K562 (cell line): Measurements from ENCODE around the gene WASF1. TPM values are rescaled to one million over a fixed set of nuclear protein-coding genes. Genes with fewer than 3 reads are reported as not detected.

Experiments used
- ATAC-seq: fragments of 200-7000 bp; cut with Tn5 transposase; 3 replicates; pipeline ENCODE4 v1.9.1; 2020; ENCODE audit warnings: moderate library complexity
- BruUV-seq: library from RNA; stranded (reverse); fragments of 400-500 nt; replicated peaks from 2 replicates; lab custom pipeline; 2021; lab: Mats Ljungman, UMichigan
- CTCF ChIA-PET: fragments of 300-600 bp; formaldehyde crosslinking; extraction: SDS; loops from one replicate; lab custom pipeline; 2021; ENCODE audit warnings: low intra/inter-chr PET ratio; lab: Yijun Ruan, JAX
- POLR2A ChIA-PET: fragments of 300-600, 350-650 bp; sonication (Branson Sonifier 250); formaldehyde crosslinking; extraction: SDS; loops from one replicate; lab custom pipeline; 2021; ENCODE audit warnings: antibody characterized with exemption, inconsistent platforms; lab: Yijun Ruan, JAX
- DNase-seq, 4 experiments: peaks; one replicate each; pipeline versions ENCODE4 v3.0.0 to v3.0.0-alpha.2; 2011 to 2018; ENCODE audit warnings: low spot score in 3 of 4, mixed read lengths in 3 of 4; ENCODE audit errors: extremely low read depth in 1 of 4
- FAIRE-seq: peaks from 2 replicates; lab custom pipeline; 2011; peaks lifted over from hg19 to GRCh38; lab: Jason Lieb, UNC
- H2AFZ ChIP-seq: 2 replicates; pipeline ENCODE4 v1.6.0; 2011; ENCODE audit warnings: low read depth, low read length, control low read depth, inconsistent platforms
- H3K27ac ChIP-seq: fragments of 200-600 bp; 3 replicates; pipeline ENCODE4 v1.8.0; 2011; ENCODE audit warnings: low read depth, mild to moderate bottlenecking, control low read depth, inconsistent platforms, low read length, moderate library complexity, mixed read lengths; ENCODE audit errors: extremely low read depth
- H3K27me3 ChIP-seq, 2 experiments: fragments of 300-600 bp in 1 of 2; 2 replicates in 1 of 2; 3 replicates in 1 of 2; pipeline versions ENCODE4 v1.6.0 to v1.8.0; 2011; ENCODE audit warnings: inconsistent platforms in 2 of 2, low read length in 2 of 2, mild to moderate bottlenecking in 1 of 2, mixed read lengths in 1 of 2, moderate library complexity in 1 of 2; ENCODE audit not compliant: control insufficient read depth in 2 of 2, insufficient read depth in 2 of 2
- H3K36me3 ChIP-seq: fragments of 300-600 bp; 3 replicates; pipeline ENCODE4 v1.8.0; 2011; ENCODE audit warnings: mild to moderate bottlenecking, low read length, inconsistent platforms; ENCODE audit not compliant: control insufficient read depth, insufficient read depth
- H3K4me1 ChIP-seq, 2 experiments: fragments of 200-600 bp in 1 of 2; replicated peaks in 1 of 2; 2 replicates in 1 of 2; 3 replicates in 1 of 2; pipeline versions ENCODE4 v1.5.1 to v1.8.0; 2011; ENCODE audit warnings: inconsistent platforms in 2 of 2, low read length in 2 of 2, mild to moderate bottlenecking in 1 of 2, mixed read lengths in 1 of 2, moderate library complexity in 1 of 2; ENCODE audit not compliant: control insufficient read depth in 2 of 2, insufficient read depth in 2 of 2
- H3K4me2 ChIP-seq: 2 replicates; pipeline ENCODE4 v1.6.1; 2011; ENCODE audit warnings: low read length, control low read depth, inconsistent platforms, mixed read lengths; ENCODE audit not compliant: insufficient read depth
- H3K4me3 ChIP-seq: fragments of 200-600 bp; sonication (generic), shearing (Covaris generic); 2 replicates; pipeline ENCODE4 v1.5.1; 2016; ENCODE audit warnings: control low read depth, inconsistent platforms
- H3K79me2 ChIP-seq: fragments of 200-600 bp; 3 replicates; pipeline ENCODE4 v1.8.0; 2011; ENCODE audit warnings: low read length, inconsistent platforms; ENCODE audit not compliant: control insufficient read depth, insufficient read depth
- H3K9ac ChIP-seq, 2 experiments: 2 replicates each; pipeline versions ENCODE4 v1.6.0 to v1.6.1; 2011; ENCODE audit warnings: low read depth in 2 of 2, low read length in 2 of 2, control low read depth in 1 of 2, inconsistent platforms in 1 of 2, mild to moderate bottlenecking in 1 of 2, mixed read lengths in 1 of 2; ENCODE audit not compliant: insufficient read depth in 1 of 2
- H3K9me1 ChIP-seq: one replicate; pipeline ENCODE4 v1.6.0; 2011; ENCODE audit warnings: inconsistent platforms, mild to moderate bottlenecking, low read length, moderate library complexity; ENCODE audit not compliant: control insufficient read depth, insufficient read depth
- H3K9me3 ChIP-seq: replicated peaks from 2 replicates; pipeline ENCODE4 v1.5.1; 2011; ENCODE audit warnings: low read depth, low read length, inconsistent platforms; ENCODE audit not compliant: control insufficient read depth, insufficient read depth
- H4K20me1 ChIP-seq: replicated peaks from 2 replicates; pipeline ENCODE4 v1.6.1; 2011; ENCODE audit warnings: low read length, inconsistent platforms, mixed read lengths; ENCODE audit not compliant: control insufficient read depth, insufficient read depth
- DIDO1 ChIP-seq: fragments of 450-650 bp; IDR thresholded peaks from 2 replicates; pipeline ENCODE4 v1.6.1; 2016; ENCODE audit warnings: low read depth, missing biosample characterization, missing genetic modification characterization
- JUNB ChIP-seq: fragments of 450-650 bp; formaldehyde crosslinking; conservative IDR thresholded peaks from 2 replicates; pipeline ENCODE4 v1.4.0; 2020; ENCODE audit warnings: mild to moderate bottlenecking
- KHSRP ChIP-seq: fragments of 450-650 bp; IDR thresholded peaks from 2 replicates; pipeline ENCODE4 v1.6.1; 2017
- YBX1 ChIP-seq: fragments of 450-650 bp; IDR thresholded peaks from 2 replicates; pipeline ENCODE4 v1.7.1; 2016; ENCODE audit warnings: mild to moderate bottlenecking
- in situ Hi-C: fragments of 300-500 bp; cut with MboI; formaldehyde crosslinking; loops from 4 replicates; pipeline ENCODE4 v1.15.0; 2018; ENCODE audit warnings: inconsistent platforms, mixed read lengths
- intact Hi-C: fragments of 100-400 bp; cut with micrococcal nuclease; formaldehyde crosslinking; loops from 2 replicates; pipeline ENCODE4 v1.14.2; 2022
- polyA plus RNA-seq, 8 experiments: library from polyadenylated mRNA; depleted of rRNA in 4 of 8; stranded (reverse) in 5 of 8; unstranded in 3 of 8; fragments of >200 nt; fragmentation: Nextera tagmentation in 2 of 8; fragmentation: Illumina TruSeq in 1 of 8; extraction: Ambion mirVana in 2 of 8; extraction: Trizol in 1 of 8; gene quantifications; 2 replicates each; pipeline versions ENCODE4 v1.2.1 to v1.2.3, GENCODE V29; 2011 to 2014; ENCODE audit warnings: inconsistent platforms in 1 of 8, missing spikeins in 1 of 8
- total RNA-seq, 7 experiments: library from RNA; depleted of rRNA in 6 of 7; stranded (reverse); fragments of >200 nt in 6 of 7; fragmentation: Illumina TruSeq in 2 of 7; extraction: Trizol in 2 of 7; gene quantifications; 2 replicates each; pipeline versions ENCODE4 v1.2.1 to v1.2.3, GENCODE V29; 2011 to 2021; ENCODE audit warnings: low replicate concordance in 1 of 7
- TF ChIP-seq, protein P1 (sequence below): sonication (generic); formaldehyde crosslinking; IDR thresholded peaks from 2 replicates; pipeline ENCODE4 v1.8.0; 2023; ENCODE audit warnings: mild to moderate bottlenecking, missing genetic modification reagents
- TF ChIP-seq, protein P2 (sequence below): fragments of 450-650 bp; IDR thresholded peaks from 2 replicates; pipeline ENCODE4 v1.6.1; 2016; ENCODE audit warnings: mild to moderate bottlenecking, moderate library complexity
- TF ChIP-seq, protein P3 (sequence below): fragments of 450-650 bp; formaldehyde crosslinking; conservative IDR thresholded peaks from 2 replicates; pipeline ENCODE4 v1.4.0; 2022; ENCODE audit warnings: mild to moderate bottlenecking, missing genetic modification characterization

Gene WASF1
- total and polyA plus RNA-seq, 9 of the 15 experiments (the other 6 are each of a cell fraction or from before 2014, with no cell fraction given): 2.1 to 18.2 (median 7.4) TPM

DNA sequence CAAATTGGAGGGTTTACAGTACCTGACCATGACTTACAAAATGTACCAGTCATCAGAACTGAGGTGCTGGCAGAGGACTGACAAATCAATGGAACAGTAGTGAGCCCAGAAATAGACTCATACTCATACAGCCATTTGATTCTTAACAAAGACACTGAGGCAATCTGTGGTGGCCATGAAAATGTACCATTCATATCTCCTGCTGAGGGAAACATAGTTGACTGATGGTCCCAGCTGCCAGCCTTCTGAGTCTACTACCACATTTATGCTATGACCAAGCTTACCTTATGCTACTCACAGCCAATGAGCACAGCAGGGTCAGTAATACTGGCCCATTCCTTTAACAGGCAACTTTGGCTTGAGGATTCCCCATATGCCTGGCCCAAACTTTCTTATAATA is 88.6 kb downstream of the WASF1 start:
- no TSS peak for BruUV-seq
- no peak overlapping the region for H3K9ac ChIP-seq
- FAIRE-seq (no peak), DNase-seq (no peak), ATAC-seq (no peak)
- CTCF ChIA-PET: no interaction called here
- no peaks in the 10 kb centered on the region for H3K36me3 ChIP-seq
- intact Hi-C loops (no loop called here), in situ Hi-C loops (no loop called here)
- POLR2A ChIA-PET: interaction anchor here (0.6 to 1.5 kb wide), 2 partner anchors 11 to 435 kb away, joined by 3 to 5 read pairs; no protein-coding TSS in a partner anchor
- H2AFZ ChIP-seq: no peak overlapping the region
- no peaks in the 10 kb centered on the region; a peak in 1 of 5 replicates for H3K27me3 ChIP-seq
- no peaks in the 10 kb centered on the region for H3K4me1 ChIP-seq
- no peaks in the 10 kb centered on the region for H3K79me2 ChIP-seq
- H3K9me1 ChIP-seq: no peaks in the 10 kb centered on the region
- H4K20me1 ChIP-seq: no peaks in the 10 kb centered on the region
- no peak overlapping the region for H3K4me2 ChIP-seq
- H3K9me3 ChIP-seq: no peaks in the 10 kb centered on the region
- H3K4me3 ChIP-seq: no peak overlapping the region
- H3K27ac ChIP-seq: no peak overlapping the region
- TF ChIP-seq, protein P1, sequence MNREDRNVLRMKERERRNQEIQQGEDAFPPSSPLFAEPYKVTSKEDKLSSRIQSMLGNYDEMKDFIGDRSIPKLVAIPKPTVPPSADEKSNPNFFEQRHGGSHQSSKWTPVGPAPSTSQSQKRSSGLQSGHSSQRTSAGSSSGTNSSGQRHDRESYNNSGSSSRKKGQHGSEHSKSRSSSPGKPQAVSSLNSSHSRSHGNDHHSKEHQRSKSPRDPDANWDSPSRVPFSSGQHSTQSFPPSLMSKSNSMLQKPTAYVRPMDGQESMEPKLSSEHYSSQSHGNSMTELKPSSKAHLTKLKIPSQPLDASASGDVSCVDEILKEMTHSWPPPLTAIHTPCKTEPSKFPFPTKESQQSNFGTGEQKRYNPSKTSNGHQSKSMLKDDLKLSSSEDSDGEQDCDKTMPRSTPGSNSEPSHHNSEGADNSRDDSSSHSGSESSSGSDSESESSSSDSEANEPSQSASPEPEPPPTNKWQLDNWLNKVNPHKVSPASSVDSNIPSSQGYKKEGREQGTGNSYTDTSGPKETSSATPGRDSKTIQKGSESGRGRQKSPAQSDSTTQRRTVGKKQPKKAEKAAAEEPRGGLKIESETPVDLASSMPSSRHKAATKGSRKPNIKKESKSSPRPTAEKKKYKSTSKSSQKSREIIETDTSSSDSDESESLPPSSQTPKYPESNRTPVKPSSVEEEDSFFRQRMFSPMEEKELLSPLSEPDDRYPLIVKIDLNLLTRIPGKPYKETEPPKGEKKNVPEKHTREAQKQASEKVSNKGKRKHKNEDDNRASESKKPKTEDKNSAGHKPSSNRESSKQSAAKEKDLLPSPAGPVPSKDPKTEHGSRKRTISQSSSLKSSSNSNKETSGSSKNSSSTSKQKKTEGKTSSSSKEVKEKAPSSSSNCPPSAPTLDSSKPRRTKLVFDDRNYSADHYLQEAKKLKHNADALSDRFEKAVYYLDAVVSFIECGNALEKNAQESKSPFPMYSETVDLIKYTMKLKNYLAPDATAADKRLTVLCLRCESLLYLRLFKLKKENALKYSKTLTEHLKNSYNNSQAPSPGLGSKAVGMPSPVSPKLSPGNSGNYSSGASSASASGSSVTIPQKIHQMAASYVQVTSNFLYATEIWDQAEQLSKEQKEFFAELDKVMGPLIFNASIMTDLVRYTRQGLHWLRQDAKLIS (CRISPR knock-in tag): no peak
- no peak for TF ChIP-seq JUNB
- TF ChIP-seq YBX1: no peak
- TF ChIP-seq, protein P2, sequence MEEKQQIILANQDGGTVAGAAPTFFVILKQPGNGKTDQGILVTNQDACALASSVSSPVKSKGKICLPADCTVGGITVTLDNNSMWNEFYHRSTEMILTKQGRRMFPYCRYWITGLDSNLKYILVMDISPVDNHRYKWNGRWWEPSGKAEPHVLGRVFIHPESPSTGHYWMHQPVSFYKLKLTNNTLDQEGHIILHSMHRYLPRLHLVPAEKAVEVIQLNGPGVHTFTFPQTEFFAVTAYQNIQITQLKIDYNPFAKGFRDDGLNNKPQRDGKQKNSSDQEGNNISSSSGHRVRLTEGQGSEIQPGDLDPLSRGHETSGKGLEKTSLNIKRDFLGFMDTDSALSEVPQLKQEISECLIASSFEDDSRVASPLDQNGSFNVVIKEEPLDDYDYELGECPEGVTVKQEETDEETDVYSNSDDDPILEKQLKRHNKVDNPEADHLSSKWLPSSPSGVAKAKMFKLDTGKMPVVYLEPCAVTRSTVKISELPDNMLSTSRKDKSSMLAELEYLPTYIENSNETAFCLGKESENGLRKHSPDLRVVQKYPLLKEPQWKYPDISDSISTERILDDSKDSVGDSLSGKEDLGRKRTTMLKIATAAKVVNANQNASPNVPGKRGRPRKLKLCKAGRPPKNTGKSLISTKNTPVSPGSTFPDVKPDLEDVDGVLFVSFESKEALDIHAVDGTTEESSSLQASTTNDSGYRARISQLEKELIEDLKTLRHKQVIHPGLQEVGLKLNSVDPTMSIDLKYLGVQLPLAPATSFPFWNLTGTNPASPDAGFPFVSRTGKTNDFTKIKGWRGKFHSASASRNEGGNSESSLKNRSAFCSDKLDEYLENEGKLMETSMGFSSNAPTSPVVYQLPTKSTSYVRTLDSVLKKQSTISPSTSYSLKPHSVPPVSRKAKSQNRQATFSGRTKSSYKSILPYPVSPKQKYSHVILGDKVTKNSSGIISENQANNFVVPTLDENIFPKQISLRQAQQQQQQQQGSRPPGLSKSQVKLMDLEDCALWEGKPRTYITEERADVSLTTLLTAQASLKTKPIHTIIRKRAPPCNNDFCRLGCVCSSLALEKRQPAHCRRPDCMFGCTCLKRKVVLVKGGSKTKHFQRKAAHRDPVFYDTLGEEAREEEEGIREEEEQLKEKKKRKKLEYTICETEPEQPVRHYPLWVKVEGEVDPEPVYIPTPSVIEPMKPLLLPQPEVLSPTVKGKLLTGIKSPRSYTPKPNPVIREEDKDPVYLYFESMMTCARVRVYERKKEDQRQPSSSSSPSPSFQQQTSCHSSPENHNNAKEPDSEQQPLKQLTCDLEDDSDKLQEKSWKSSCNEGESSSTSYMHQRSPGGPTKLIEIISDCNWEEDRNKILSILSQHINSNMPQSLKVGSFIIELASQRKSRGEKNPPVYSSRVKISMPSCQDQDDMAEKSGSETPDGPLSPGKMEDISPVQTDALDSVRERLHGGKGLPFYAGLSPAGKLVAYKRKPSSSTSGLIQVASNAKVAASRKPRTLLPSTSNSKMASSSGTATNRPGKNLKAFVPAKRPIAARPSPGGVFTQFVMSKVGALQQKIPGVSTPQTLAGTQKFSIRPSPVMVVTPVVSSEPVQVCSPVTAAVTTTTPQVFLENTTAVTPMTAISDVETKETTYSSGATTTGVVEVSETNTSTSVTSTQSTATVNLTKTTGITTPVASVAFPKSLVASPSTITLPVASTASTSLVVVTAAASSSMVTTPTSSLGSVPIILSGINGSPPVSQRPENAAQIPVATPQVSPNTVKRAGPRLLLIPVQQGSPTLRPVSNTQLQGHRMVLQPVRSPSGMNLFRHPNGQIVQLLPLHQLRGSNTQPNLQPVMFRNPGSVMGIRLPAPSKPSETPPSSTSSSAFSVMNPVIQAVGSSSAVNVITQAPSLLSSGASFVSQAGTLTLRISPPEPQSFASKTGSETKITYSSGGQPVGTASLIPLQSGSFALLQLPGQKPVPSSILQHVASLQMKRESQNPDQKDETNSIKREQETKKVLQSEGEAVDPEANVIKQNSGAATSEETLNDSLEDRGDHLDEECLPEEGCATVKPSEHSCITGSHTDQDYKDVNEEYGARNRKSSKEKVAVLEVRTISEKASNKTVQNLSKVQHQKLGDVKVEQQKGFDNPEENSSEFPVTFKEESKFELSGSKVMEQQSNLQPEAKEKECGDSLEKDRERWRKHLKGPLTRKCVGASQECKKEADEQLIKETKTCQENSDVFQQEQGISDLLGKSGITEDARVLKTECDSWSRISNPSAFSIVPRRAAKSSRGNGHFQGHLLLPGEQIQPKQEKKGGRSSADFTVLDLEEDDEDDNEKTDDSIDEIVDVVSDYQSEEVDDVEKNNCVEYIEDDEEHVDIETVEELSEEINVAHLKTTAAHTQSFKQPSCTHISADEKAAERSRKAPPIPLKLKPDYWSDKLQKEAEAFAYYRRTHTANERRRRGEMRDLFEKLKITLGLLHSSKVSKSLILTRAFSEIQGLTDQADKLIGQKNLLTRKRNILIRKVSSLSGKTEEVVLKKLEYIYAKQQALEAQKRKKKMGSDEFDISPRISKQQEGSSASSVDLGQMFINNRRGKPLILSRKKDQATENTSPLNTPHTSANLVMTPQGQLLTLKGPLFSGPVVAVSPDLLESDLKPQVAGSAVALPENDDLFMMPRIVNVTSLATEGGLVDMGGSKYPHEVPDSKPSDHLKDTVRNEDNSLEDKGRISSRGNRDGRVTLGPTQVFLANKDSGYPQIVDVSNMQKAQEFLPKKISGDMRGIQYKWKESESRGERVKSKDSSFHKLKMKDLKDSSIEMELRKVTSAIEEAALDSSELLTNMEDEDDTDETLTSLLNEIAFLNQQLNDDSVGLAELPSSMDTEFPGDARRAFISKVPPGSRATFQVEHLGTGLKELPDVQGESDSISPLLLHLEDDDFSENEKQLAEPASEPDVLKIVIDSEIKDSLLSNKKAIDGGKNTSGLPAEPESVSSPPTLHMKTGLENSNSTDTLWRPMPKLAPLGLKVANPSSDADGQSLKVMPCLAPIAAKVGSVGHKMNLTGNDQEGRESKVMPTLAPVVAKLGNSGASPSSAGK: no peak
- no peak for TF ChIP-seq KHSRP
- no peak for TF ChIP-seq DIDO1 (tag)
- TF ChIP-seq, protein P3, sequence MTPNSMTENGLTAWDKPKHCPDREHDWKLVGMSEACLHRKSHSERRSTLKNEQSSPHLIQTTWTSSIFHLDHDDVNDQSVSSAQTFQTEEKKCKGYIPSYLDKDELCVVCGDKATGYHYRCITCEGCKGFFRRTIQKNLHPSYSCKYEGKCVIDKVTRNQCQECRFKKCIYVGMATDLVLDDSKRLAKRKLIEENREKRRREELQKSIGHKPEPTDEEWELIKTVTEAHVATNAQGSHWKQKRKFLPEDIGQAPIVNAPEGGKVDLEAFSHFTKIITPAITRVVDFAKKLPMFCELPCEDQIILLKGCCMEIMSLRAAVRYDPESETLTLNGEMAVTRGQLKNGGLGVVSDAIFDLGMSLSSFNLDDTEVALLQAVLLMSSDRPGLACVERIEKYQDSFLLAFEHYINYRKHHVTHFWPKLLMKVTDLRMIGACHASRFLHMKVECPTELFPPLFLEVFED (CRISPR knock-in tag): no peak
